Activated CD8-positive, alpha-beta T cell treated with anti-CD3 and anti-CD28 coated beads, Interleukin-2, amount 10 ng/mL, durations not matched to agents 7 days and 5 days (primary cell): ENCODE measurements around the gene LIN7C. TPM values are rescaled to one million over a fixed set of nuclear protein-coding genes. Genes with fewer than 3 reads are reported as not detected.

Experiments used
- ATAC-seq: fragments of 150-1000 bp; cut with Tn5 transposase; one replicate; pipeline ENCODE4 v1.10.0; 2021; ENCODE audit warnings: moderate library complexity
- CTCF ChIA-PET: fragments of 350-600 bp; sonication (Branson Sonifier 250); formaldehyde crosslinking; loops from one replicate; lab custom pipeline; 2021; ENCODE audit warnings: antibody characterized with exemption; lab: Charles Lee
- POLR2A ChIA-PET: fragments of 350-600 bp; sonication (Branson Sonifier 250); formaldehyde crosslinking; loops from one replicate; lab custom pipeline; 2021; ENCODE audit warnings: antibody characterized with exemption; lab: Charles Lee
- DNase-seq: peaks from one replicate; pipeline ENCODE4 v3.0.0-alpha.2; 2020
- H3K27ac Mint-ChIP-seq: one replicate; pipeline ENCODE4 v1.8.0; 2021; ENCODE audit warnings: mild to moderate bottlenecking, mixed read lengths
- H3K27me3 Mint-ChIP-seq: one replicate; pipeline ENCODE4 v1.8.0; 2021; ENCODE audit warnings: low read depth, mixed read lengths
- H3K36me3 Mint-ChIP-seq: one replicate; pipeline ENCODE4 v1.8.0; 2021; ENCODE audit warnings: low read depth, mixed read lengths
- H3K4me1 Mint-ChIP-seq: one replicate; pipeline ENCODE4 v1.8.0; 2021; ENCODE audit warnings: low read depth, mixed read lengths
- H3K4me3 Mint-ChIP-seq: one replicate; pipeline ENCODE4 v1.8.0; 2021; ENCODE audit warnings: mild to moderate bottlenecking, mixed read lengths
- H3K9me3 Mint-ChIP-seq: one replicate; pipeline ENCODE4 v1.8.0; 2022; ENCODE audit warnings: mixed read lengths; ENCODE audit not compliant: insufficient read depth
- total RNA-seq, 2 experiments: library from RNA; stranded (reverse); gene quantifications; one replicate each; pipeline ENCODE4 v1.2.3, GENCODE V29; 2021

LIN7C gene
- total RNA-seq, 2 experiments from 2014 or later = 18.9 to 19.0 TPM

DNA sequence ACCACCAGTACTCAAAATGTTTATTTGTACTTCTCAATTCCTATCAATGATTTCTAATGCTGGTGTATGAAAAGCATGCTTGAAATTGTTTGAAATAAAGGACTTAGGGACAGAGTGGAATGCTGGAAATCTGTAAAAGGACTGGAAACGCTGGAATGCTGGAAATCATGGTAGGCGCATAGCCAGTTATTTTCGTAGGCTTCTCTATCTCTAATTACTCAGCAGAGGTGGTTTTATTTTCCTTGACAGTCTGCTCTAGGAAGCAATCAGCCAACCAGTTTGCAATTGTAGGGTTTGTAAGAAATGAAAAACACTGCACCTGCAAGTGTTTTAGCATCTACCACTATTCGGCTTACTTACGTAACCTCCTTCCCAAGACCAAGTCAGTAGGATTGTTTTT lies 788 bp downstream of the LIN7C start:
- CTCF ChIA-PET = interaction anchor here (1.5 to 2.4 kb wide), 2 partner anchors 9 to 20 kb away, joined by 3 to 10 read pairs; no protein-coding TSS in a partner anchor
- peaks cover 38% of the 10 kb centered on the region for H3K4me1 Mint-ChIP-seq
- peak; percentile 1 for ATAC-seq
- H3K4me3 Mint-ChIP-seq = peak overlapping the region; percentile 100
- H3K27me3 Mint-ChIP-seq = no peaks in the 10 kb centered on the region
- H3K27ac Mint-ChIP-seq = peak overlapping the region; percentile 100
- no peaks in the 10 kb centered on the region for H3K9me3 Mint-ChIP-seq
- no peak for DNase-seq
- peaks cover 14% of the 10 kb centered on the region for H3K36me3 Mint-ChIP-seq
- POLR2A ChIA-PET = no interaction called here

DNA sequence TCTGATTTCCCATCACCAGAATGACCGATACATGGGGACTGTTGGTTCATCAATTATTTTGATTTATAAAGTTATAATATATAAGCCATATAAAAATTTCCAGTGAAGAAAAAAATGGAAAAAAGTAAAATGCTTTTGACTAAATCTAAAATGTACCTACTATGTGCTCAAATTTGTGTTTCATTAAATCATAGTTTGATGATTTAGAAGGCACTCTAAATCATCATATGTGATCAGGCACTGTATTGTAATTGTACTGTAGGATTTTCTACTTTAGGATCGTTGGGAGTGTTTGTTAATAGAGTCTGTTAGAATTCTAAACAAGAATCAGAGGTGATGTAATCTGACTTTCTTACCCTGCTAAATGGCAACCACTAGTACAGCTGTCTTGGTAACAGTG lies 2.4 kb downstream of the LIN7C start:
- Mint-ChIP-seq H3K27me3 (no peaks in the 10 kb centered on the region), H3K4me1 (peaks cover 39% of the 10 kb centered on the region), H3K4me3 (no peak overlapping the region), H3K27ac (no peak overlapping the region), H3K9me3 (no peaks in the 10 kb centered on the region), H3K36me3 (peaks cover 26% of the 10 kb centered on the region)
- POLR2A ChIA-PET = no interaction called here
- CTCF ChIA-PET = no interaction called here
- no peak for DNase-seq
- ATAC-seq = no peak

DNA sequence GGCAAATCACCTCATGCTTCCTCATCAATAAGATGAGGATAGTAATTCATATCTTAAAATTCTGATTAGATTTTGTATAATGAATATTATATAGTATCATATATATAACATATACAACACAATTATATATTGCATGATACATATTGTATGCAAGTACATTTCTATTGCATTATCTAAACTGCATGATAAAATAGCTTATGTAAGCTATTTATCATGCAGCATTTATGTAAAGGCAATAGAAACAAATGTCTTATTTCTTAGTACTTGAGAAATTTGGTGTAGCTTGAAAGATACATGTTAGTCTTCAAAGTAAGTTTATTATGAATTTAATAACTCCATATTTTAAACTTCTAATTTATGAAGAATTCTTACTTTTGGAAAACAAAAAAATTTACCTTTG lies 5.5 kb downstream of the LIN7C start:
- ChIA-PET CTCF (interaction anchor here (1.0 kb wide), 1 partner anchor 15 kb away, joined by 3 read pairs; no protein-coding TSS in a partner anchor), POLR2A (no interaction called here)
- no peak overlapping the region for H3K4me3 Mint-ChIP-seq
- peaks cover 41% of the 10 kb centered on the region for H3K36me3 Mint-ChIP-seq
- no peak for ATAC-seq
- no peaks in the 10 kb centered on the region for H3K9me3 Mint-ChIP-seq
- H3K4me1 Mint-ChIP-seq = peaks cover 27% of the 10 kb centered on the region
- no peaks in the 10 kb centered on the region for H3K27me3 Mint-ChIP-seq
- H3K27ac Mint-ChIP-seq = no peak overlapping the region
- no peak for DNase-seq

DNA sequence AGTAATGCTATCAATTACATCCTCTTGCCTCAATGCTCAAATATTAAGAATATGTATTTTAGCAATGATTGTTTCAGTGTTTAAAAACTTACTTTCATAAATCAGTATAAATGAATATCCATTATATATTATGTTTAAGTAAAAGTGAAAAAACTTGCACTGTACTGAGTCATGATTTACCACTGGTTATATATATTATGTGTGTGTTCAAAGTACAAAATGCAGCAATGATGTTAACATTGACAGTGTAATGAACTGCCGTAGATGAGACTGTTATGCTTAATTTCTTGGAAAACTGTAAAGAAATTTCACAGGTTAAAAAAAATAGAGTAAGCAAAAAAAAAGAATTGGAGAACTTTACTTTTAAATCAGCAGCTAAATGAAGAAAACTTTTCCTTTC lies 8.7 kb downstream of the LIN7C start:
- ATAC-seq (no peak), DNase-seq (no peak)
- H3K27me3 Mint-ChIP-seq = no peaks in the 10 kb centered on the region
- H3K4me1 Mint-ChIP-seq = peaks cover 7% of the 10 kb centered on the region
- CTCF ChIA-PET = interaction anchor here (0.7 to 5.6 kb wide), 11 partner anchors 10 to 319 kb away, joined by 3 to 47 read pairs (median 4); partner anchors contain the start of gene CCDC34
- no peak overlapping the region for H3K27ac Mint-ChIP-seq
- H3K9me3 Mint-ChIP-seq = no peaks in the 10 kb centered on the region
- POLR2A ChIA-PET = interaction anchor here (1.0 kb wide), 1 partner anchor 9 kb away, joined by 3 read pairs; no protein-coding TSS in a partner anchor
- H3K36me3 Mint-ChIP-seq = peaks cover 34% of the 10 kb centered on the region
- H3K4me3 Mint-ChIP-seq = no peak overlapping the region

DNA sequence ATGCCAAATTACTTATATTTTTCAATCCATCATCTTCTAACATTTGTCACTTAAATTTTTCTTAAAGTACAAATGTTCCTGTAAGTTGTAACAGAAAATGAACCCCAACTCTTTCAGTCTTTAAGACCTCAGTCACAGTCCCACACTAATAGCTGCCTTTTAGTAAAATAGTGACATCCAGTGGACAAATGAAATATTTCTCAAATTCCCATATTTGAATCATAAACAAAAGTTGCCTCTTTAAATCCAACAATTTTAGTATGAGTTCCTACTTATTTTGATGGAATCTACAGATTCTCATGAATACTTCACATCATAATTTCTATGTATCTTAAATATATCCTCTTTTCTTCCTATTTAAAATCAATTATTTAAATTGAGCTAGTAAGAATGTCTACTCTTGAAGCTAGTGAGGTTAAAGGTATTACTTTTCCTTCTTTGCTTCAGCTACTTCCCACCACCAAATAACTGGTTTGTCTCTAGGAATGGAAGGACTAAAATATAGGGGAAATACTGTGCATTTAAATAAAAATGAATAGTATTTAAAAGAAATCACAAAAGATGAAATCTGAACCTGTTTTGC lies 9.2 kb downstream of the LIN7C start:
- H3K27ac Mint-ChIP-seq = no peak overlapping the region
- H3K27me3 Mint-ChIP-seq = no peaks in the 10 kb centered on the region
- H3K36me3 Mint-ChIP-seq = peaks cover 34% of the 10 kb centered on the region
- CTCF ChIA-PET = interaction anchor here (0.7 to 5.6 kb wide), 12 partner anchors 8 to 318 kb away, joined by 3 to 47 read pairs (median 4); partner anchors contain the start of genes CCDC34 and LIN7C
- peaks cover 3% of the 10 kb centered on the region for H3K4me1 Mint-ChIP-seq
- no peak overlapping the region for H3K4me3 Mint-ChIP-seq
- no peaks in the 10 kb centered on the region for H3K9me3 Mint-ChIP-seq
- no peak for DNase-seq
- POLR2A ChIA-PET = no interaction called here
- ATAC-seq = no peak

DNA sequence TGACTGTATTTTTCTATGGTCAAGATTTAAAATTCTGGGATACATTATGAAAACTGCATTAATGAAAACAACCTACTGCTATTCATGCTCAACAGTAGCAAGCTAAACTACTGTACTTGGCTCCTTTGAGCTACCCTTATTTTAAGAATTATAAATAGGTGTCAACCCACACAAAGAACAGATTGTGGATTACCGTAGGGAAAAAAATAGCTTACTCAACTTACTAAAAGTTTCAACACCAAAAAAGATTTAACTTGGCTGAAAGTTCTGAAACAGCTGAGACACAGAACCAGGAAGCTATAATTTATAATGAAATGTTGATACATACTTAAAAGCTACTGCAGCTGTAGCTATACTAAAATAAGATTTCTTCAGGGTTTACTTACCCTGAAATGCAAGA lies 10.1 kb downstream of the LIN7C start:
- ATAC-seq = no peak
- peaks cover 3% of the 10 kb centered on the region for H3K4me1 Mint-ChIP-seq
- POLR2A ChIA-PET = no interaction called here
- no peak overlapping the region for H3K27ac Mint-ChIP-seq
- H3K27me3 Mint-ChIP-seq = no peaks in the 10 kb centered on the region
- DNase-seq = no peak
- H3K4me3 Mint-ChIP-seq = no peak overlapping the region
- CTCF ChIA-PET = interaction anchor here (1.0 to 5.6 kb wide), 11 partner anchors 9 to 313 kb away, joined by 3 to 47 read pairs (median 4); partner anchors contain the start of genes CCDC34, LGR4 and LIN7C
- no peaks in the 10 kb centered on the region for H3K9me3 Mint-ChIP-seq
- H3K36me3 Mint-ChIP-seq = peaks cover 36% of the 10 kb centered on the region

DNA sequence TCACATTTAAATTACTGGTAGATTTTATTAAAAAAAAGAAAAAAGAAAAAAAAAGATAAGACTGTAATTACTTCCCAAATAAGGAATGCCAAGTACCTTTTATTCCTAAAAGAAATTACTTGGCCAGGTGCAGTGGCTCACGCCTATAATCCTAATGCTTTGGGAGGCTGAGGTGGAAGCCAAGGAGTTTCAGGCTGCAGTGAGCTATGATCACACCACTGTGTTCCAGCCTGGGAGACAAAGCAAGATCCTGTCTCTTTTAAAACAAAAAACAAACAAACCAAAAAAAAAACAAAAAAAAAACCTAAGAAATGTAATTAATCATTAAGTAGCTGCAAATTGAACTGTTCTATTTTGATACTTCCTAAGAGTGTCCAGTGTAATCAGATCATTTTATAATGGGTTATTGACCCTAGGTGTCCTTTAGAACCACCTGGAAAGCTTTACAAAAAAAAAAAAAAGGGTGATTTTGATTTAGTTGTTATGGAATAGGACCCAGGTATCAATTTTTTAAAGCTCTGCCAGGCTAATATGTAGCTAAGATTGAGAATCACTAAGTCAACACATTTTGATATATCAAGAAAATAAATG lies 10.8 kb downstream of the LIN7C start:
- POLR2A ChIA-PET = interaction anchor here (0.7 kb wide), 1 partner anchor 147 kb away, joined by 3 read pairs; no protein-coding TSS in a partner anchor
- H3K4me1 Mint-ChIP-seq = peaks cover 3% of the 10 kb centered on the region
- no peak for DNase-seq
- no peak for ATAC-seq
- CTCF ChIA-PET = interaction anchor here (1.0 to 5.6 kb wide), 7 partner anchors 10 to 312 kb away, joined by 3 to 47 read pairs (median 6); partner anchors contain the start of genes LGR4 and LIN7C
- no peak overlapping the region for H3K27ac Mint-ChIP-seq
- H3K9me3 Mint-ChIP-seq = no peaks in the 10 kb centered on the region
- peaks cover 40% of the 10 kb centered on the region for H3K36me3 Mint-ChIP-seq
- H3K27me3 Mint-ChIP-seq = no peaks in the 10 kb centered on the region
- H3K4me3 Mint-ChIP-seq = no peak overlapping the region

DNA sequence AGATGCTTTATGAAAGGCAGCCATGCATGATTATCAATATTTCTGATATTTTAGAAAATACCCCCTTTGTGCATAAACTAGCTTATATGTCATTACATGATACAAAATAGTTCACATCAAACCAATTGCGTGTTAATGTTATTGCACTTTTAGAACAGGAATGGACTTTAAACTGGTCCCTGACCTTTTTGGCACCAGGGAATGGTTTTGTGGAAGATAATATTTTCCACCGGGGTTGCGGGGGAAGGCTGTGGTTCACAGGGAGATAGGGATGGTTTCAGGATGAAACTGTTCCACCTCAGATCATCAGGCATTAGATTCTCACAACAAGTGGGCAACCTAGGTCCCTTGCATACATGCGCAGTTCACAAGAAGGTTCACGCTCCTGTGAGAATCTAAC lies 17.5 kb downstream of the LIN7C start:
- H3K27me3 Mint-ChIP-seq = no peaks in the 10 kb centered on the region
- H3K9me3 Mint-ChIP-seq = no peaks in the 10 kb centered on the region
- ATAC-seq = no peak
- no peaks in the 10 kb centered on the region for H3K4me1 Mint-ChIP-seq
- no peak overlapping the region for H3K27ac Mint-ChIP-seq
- no peak overlapping the region for H3K4me3 Mint-ChIP-seq
- ChIA-PET CTCF (no interaction called here), POLR2A (no interaction called here)
- peaks cover 14% of the 10 kb centered on the region for H3K36me3 Mint-ChIP-seq
- DNase-seq = no peak

DNA sequence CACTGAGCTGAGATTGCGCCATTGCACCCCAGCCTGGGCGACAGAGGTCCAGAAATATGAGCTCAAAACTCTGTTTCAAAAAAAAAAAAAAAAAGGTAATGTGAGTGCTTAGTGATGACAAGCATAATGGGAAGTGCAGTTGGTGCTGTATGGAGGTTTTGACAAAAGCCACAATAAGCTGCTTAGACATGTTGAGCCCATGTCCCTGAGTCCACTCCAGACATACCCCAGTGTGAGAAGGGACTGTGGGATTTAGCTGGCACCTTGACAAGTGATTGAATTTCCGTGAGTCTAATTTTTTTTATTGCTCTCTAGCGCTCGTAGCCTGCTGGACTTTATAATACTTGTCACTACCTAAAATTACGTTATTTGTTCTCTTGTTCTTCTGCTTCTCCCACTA lies 18.9 kb downstream of the LIN7C start:
- no peak overlapping the region for H3K4me3 Mint-ChIP-seq
- H3K27ac Mint-ChIP-seq = no peak overlapping the region

DNA sequence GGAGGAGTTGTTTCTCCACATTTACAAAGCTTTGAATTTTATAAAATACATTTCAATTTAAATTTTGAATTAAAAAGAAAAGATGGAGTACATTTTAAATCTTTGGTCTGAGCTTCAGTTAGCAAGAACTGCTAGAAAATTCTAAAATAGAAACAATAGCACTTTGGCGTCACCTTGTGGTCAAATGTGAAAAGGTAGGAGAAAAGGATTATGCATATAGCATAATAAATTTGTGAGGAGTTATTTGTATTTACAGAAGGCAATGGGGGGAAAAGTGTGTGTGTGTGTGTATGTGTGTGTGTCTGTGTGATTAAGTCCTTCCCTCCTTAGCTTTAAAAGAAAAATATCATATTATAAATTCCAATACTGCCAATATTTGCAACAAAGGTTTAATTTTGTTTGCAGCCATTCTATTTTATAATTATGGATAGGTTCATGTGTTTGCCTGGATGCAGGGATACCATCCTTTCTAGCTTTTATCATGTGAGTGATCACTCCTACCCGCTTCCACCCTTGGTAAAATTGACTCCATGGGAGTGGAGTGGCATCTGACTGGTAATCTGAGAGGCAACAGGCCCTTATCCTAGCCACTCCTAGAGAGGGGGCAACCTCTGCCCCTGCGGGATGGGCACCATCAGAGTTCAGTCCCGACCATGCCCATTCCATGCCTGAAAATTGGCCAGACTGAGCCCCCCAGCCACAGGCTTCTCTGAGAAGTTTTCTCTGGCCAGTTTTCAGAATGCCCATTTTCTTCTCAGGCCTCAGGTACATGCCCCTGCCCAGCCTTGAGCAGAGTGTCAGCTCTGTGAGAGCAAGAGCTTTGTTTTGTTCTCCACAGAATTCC lies 20.4 kb downstream of the LIN7C start:
- no peak overlapping the region for H3K27ac Mint-ChIP-seq
- CTCF ChIA-PET = interaction anchor here (0.6 to 4.4 kb wide), 32 partner anchors 8 to 1503 kb away, joined by 3 to 47 read pairs (median 4); partner anchors contain the start of genes CCDC34, LGR4 and LIN7C
- no peaks in the 10 kb centered on the region for H3K4me1 Mint-ChIP-seq
- no peak overlapping the region for H3K4me3 Mint-ChIP-seq
- H3K36me3 Mint-ChIP-seq = peaks cover 4% of the 10 kb centered on the region
- POLR2A ChIA-PET = interaction anchor here (1.0 kb wide), 1 partner anchor 21 kb away, joined by 4 read pairs; no protein-coding TSS in a partner anchor
- no peaks in the 10 kb centered on the region for H3K9me3 Mint-ChIP-seq
- no peaks in the 10 kb centered on the region for H3K27me3 Mint-ChIP-seq
- ATAC-seq (peak; percentile 67), DNase-seq (peak; percentile 66)

More for the DNA sequence above, 18.9 kb downstream of the LIN7C start:
- no peaks in the 10 kb centered on the region for H3K4me1 Mint-ChIP-seq
- CTCF ChIA-PET = interaction anchor here (1.0 to 1.6 kb wide), 4 partner anchors 11 to 304 kb away, joined by 4 to 10 read pairs (median 8); partner anchors contain the start of gene LGR4
- POLR2A ChIA-PET = no interaction called here
- ATAC-seq (no peak), DNase-seq (no peak)
- H3K27me3 Mint-ChIP-seq = no peaks in the 10 kb centered on the region
- no peaks in the 10 kb centered on the region for H3K9me3 Mint-ChIP-seq
- H3K36me3 Mint-ChIP-seq = peaks cover 14% of the 10 kb centered on the region

DNA sequence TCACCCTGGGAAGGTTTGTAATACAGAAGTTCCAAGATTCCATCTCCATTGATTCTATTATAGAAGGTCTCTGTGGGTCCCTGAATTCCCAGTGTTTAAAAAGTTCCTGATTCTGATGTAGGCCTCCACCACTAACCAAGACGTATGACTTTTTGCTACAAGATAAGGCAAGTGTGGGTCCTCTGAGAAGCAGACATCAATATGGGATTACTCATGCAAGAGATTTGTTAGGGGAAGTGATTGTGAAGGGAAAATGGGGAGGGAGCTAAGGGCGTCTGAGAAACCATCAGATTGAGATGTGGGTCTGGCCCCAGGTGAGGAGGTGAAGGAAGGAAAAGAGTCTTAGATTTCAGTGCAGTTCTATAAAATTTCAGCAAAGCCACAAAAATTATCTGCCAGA lies 23.8 kb downstream of the LIN7C start:
- H3K27me3 Mint-ChIP-seq = no peaks in the 10 kb centered on the region
- ChIA-PET POLR2A (no interaction called here), CTCF (interaction anchor here (4.4 kb wide), 1 partner anchor 15 kb away, joined by 47 read pairs; no protein-coding TSS in a partner anchor)
- H3K27ac Mint-ChIP-seq = no peak overlapping the region
- no peaks in the 10 kb centered on the region for H3K36me3 Mint-ChIP-seq
- no peak for DNase-seq
- ATAC-seq = no peak
- H3K4me1 Mint-ChIP-seq = no peaks in the 10 kb centered on the region
- H3K4me3 Mint-ChIP-seq = no peak overlapping the region
- H3K9me3 Mint-ChIP-seq = no peaks in the 10 kb centered on the region
